ENCODE measurements around the gene DDX27.
A peak's percentile ranks its signal among the peaks of the same experiment; 100 is the strongest.
"Not testable (repeated sequence)": the region's sequence is repeated elsewhere in the genome, so short reads cannot be mapped to it uniquely, and the experiment has no call there.

DDX27 gene

GRCh38 chr20:49207076-49207475 lies 12.1 kb upstream of the DDX27 start:
- Histone ChIP-seq H3K4me3 (ENCODE audit: low read length in 2 of 2) (no peak overlapping the region), H3K27me3 (ENCODE audit: control insufficient read depth in 1 of 2, insufficient read depth in 2 of 2, low read length in 2 of 2) (no peaks in the 10 kb centered on the region), H3K27ac (ENCODE audit: low read length) (no peak overlapping the region), H3K9me3 (ENCODE audit: control insufficient read depth in 2 of 2, low read length in 2 of 2) (peaks cover 2 to 4% of the 10 kb centered on the region in 2 donors), H3K36me3 (ENCODE audit: control insufficient read depth in 2 of 2, insufficient read depth in 2 of 2, low read length in 2 of 2) (no peaks in the 10 kb centered on the region), H3K9ac (ENCODE audit: low read length in 2 of 2) (no peak overlapping the region), H3K4me1 (ENCODE audit: control insufficient read depth, insufficient read depth, low read length) (no peaks in the 10 kb centered on the region)

DNA sequence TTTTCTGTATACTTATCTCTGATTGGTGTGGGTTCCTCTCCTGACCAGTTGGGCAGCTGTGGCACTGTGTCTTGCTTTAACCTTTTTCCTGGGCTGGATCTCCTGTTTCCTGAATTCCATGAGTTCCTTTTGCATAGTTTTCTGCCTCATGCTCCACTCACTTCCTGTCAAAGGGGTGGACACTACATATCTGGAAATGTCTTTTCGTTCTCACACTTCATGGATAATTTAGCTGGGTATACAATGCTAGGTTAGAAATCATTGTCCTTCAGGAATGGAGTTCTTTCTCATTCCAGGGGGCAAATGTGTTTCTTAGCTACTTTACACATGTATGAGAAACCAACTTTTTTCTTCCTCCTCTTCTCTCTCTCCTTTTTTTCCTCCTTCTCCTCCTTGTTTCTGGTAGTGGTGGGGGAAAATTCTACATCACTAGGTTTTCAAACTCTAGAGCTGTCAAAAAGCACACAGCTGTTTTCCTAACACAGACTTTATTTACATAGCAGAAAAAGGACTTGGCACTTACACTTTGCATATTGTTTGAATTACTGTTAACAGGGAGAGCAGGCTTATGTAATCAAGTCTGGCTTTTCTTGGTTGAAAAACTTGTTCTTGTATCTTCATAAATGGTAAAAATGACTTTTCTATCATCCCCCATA lies 9.0 kb upstream of the DDX27 start:
- Histone ChIP-seq H3K4me1 (ENCODE audit: control insufficient read depth, insufficient read depth, low read length) (no peaks in the 10 kb centered on the region), H3K36me3 (ENCODE audit: control insufficient read depth in 2 of 2, insufficient read depth in 2 of 2, low read length in 2 of 2) (no peaks in the 10 kb centered on the region), H3K27ac (ENCODE audit: low read length) (no peak overlapping the region), H3K4me3 (ENCODE audit: low read length in 2 of 2) (no peak overlapping the region), H3K27me3 (ENCODE audit: control insufficient read depth in 1 of 2, insufficient read depth in 2 of 2, low read length in 2 of 2) (no peaks in the 10 kb centered on the region), H3K9me3 (ENCODE audit: control insufficient read depth in 2 of 2, low read length in 2 of 2) (peaks cover 2 to 4% of the 10 kb centered on the region in 2 donors), H3K9ac (ENCODE audit: low read length in 2 of 2) (no peak overlapping the region)

- Histone ChIP-seq H3K27ac (ENCODE audit: low read length) (no peak overlapping the region), H3K4me1 (ENCODE audit: control insufficient read depth, insufficient read depth, low read length) (no peaks in the 10 kb centered on the region), H3K36me3 (ENCODE audit: control insufficient read depth in 2 of 2, insufficient read depth in 2 of 2, low read length in 2 of 2) (no peaks in the 10 kb centered on the region), H3K27me3 (ENCODE audit: control insufficient read depth in 1 of 2, insufficient read depth in 2 of 2, low read length in 2 of 2) (no peaks in the 10 kb centered on the region), H3K4me3 (ENCODE audit: low read length in 2 of 2) (no peak overlapping the region), H3K9ac (ENCODE audit: low read length in 2 of 2) (no peak overlapping the region), H3K9me3 (ENCODE audit: control insufficient read depth in 2 of 2, low read length in 2 of 2) (peaks cover 2 to 4% of the 10 kb centered on the region in 2 donors)
Observed at GRCh38 chr20:49210757-49211110, 8.5 kb upstream of the DDX27 start.

DNA sequence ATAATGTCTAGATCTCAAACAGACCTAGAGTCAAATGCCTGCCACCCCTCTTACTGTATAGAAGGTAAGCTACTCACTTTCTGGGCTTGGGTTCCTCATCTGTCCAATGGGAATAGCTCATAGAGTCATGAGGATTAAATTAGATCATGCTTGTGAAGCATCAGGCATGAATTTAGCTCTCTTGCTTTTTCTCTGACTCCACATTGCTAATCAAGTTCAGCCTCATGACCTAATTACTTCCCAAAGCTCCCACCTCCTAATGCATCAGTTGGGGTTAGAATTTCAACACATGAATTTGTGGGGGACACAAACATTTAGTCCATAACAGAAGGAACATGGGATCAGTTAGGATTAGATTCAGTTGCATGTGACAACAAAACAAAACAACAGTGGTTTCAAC lies 4.6 kb upstream of the DDX27 start:
- Histone ChIP-seq H3K4me1 (ENCODE audit: control insufficient read depth, insufficient read depth, low read length) (peaks cover 8% of the 10 kb centered on the region), H3K27me3 (ENCODE audit: control insufficient read depth in 1 of 2, insufficient read depth in 2 of 2, low read length in 2 of 2) (no peaks in the 10 kb centered on the region), H3K4me3 (ENCODE audit: low read length in 2 of 2) (no peak overlapping the region), H3K27ac (ENCODE audit: low read length) (no peak overlapping the region), H3K36me3 (ENCODE audit: control insufficient read depth in 2 of 2, insufficient read depth in 2 of 2, low read length in 2 of 2) (no peaks in the 10 kb centered on the region), H3K9ac (ENCODE audit: low read length in 2 of 2) (no peak overlapping the region), H3K9me3 (ENCODE audit: control insufficient read depth in 2 of 2, low read length in 2 of 2) (peaks cover 2 to 4% of the 10 kb centered on the region in 2 donors)

DNA sequence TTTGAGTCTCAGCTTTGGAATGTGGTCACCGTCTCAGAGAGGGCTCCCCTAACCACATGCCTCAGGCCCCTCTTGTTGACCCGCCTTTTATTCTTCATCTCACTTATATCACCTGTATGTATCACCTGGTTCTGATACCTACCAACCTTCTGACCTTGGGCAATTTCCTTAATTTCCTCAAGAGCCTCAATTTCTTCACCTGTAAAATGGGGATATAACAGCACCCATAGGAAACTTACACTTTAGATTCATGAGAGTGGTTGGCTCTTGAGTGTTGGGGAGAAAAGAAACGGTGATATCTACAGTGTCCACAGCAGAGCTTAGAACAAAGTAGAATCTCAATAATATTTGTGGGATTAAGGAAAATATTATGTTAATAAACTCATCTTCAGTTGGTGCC lies 4.0 kb upstream of the DDX27 start:
- no peak overlapping the region for H3K4me3 ChIP-seq (ENCODE audit: low read length in 2 of 2)
- no peak overlapping the region for H3K9ac ChIP-seq (ENCODE audit: low read length in 2 of 2)
- H3K36me3 ChIP-seq (ENCODE audit: control insufficient read depth in 2 of 2, insufficient read depth in 2 of 2, low read length in 2 of 2) = no peaks in the 10 kb centered on the region
- H3K27me3 ChIP-seq (ENCODE audit: control insufficient read depth in 1 of 2, insufficient read depth in 2 of 2, low read length in 2 of 2) = no peaks in the 10 kb centered on the region
- H3K27ac ChIP-seq (ENCODE audit: low read length) = no peak overlapping the region
- H3K9me3 ChIP-seq (ENCODE audit: control insufficient read depth in 2 of 2, low read length in 2 of 2) = peaks cover 0 to 1% of the 10 kb centered on the region in 2 donors
- H3K4me1 ChIP-seq (ENCODE audit: control insufficient read depth, insufficient read depth, low read length) = peaks cover 14% of the 10 kb centered on the region

GRCh38 chr20:49216991-49217578 lies 2.1 kb upstream of the DDX27 start:
- H3K9ac ChIP-seq (ENCODE audit: low read length in 2 of 2) = no peak overlapping the region
- no peaks in the 10 kb centered on the region for H3K9me3 ChIP-seq (ENCODE audit: control insufficient read depth in 2 of 2, low read length in 2 of 2)
- H3K4me3 ChIP-seq (ENCODE audit: low read length in 2 of 2) = peak overlapping the region in 1 of 2 donors; percentile 52
- H3K4me1 ChIP-seq (ENCODE audit: control insufficient read depth, insufficient read depth, low read length) = peaks cover 20% of the 10 kb centered on the region
- H3K27ac ChIP-seq (ENCODE audit: low read length) = no peak overlapping the region
- H3K27me3 ChIP-seq (ENCODE audit: control insufficient read depth in 1 of 2, insufficient read depth in 2 of 2, low read length in 2 of 2) = no peaks in the 10 kb centered on the region
- peaks cover 6% of the 10 kb centered on the region in 2 donors for H3K36me3 ChIP-seq (ENCODE audit: control insufficient read depth in 2 of 2, insufficient read depth in 2 of 2, low read length in 2 of 2)

DNA sequence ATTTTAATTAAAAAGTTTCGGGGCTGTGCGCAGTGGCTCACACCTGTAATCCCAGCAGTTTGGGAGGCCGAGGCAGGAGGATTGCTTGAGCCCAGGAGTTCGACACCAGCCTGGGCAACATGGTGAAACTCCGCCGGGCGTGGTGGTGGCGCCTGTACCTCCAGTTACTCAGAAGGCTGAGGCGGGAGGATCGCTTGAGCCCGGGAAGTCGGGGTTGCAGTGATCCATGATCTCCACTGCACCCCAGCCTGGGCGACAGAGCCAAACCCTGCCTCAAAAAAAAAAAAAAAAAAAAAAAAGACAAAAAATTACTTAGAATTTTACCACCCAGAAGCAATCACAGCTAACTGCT lies 501 bp upstream of the DDX27 start:
- Histone ChIP-seq H3K36me3 (ENCODE audit: control insufficient read depth in 2 of 2, insufficient read depth in 2 of 2, low read length in 2 of 2) (peaks cover 15 to 16% of the 10 kb centered on the region in 2 donors), H3K4me3 (ENCODE audit: low read length in 2 of 2) (peak overlapping the region; percentile 99 to 100), H3K9ac (ENCODE audit: low read length in 2 of 2) (peak overlapping the region in 1 of 2 donors; percentile 88), H3K4me1 (ENCODE audit: control insufficient read depth, insufficient read depth, low read length) (peaks cover 20% of the 10 kb centered on the region), H3K27ac (ENCODE audit: low read length) (peak overlapping the region; percentile 31)
- H3K9me3 ChIP-seq (ENCODE audit: control insufficient read depth in 2 of 2, low read length in 2 of 2); H3K27me3 ChIP-seq (ENCODE audit: control insufficient read depth in 1 of 2, insufficient read depth in 2 of 2, low read length in 2 of 2): not testable (repeated sequence)

- peaks cover 20% of the 10 kb centered on the region for H3K4me1 ChIP-seq (ENCODE audit: control insufficient read depth, insufficient read depth, low read length)
- no peaks in the 10 kb centered on the region for H3K27me3 ChIP-seq (ENCODE audit: control insufficient read depth in 1 of 2, insufficient read depth in 2 of 2, low read length in 2 of 2)
- H3K4me3 ChIP-seq (ENCODE audit: low read length in 2 of 2) = peak overlapping the region; percentile 99 to 100
- H3K9me3 ChIP-seq (ENCODE audit: control insufficient read depth in 2 of 2, low read length in 2 of 2) = no peaks in the 10 kb centered on the region
- H3K36me3 ChIP-seq (ENCODE audit: control insufficient read depth in 2 of 2, insufficient read depth in 2 of 2, low read length in 2 of 2) = peaks cover 27 to 31% of the 10 kb centered on the region in 2 donors
- H3K27ac ChIP-seq (ENCODE audit: low read length) = peak overlapping the region; percentile 90
- H3K9ac ChIP-seq (ENCODE audit: low read length in 2 of 2) = peak overlapping the region; percentile 88 to 98
Observed at GRCh38 chr20:49219924-49220831, 962 bp downstream of the DDX27 start.

DNA sequence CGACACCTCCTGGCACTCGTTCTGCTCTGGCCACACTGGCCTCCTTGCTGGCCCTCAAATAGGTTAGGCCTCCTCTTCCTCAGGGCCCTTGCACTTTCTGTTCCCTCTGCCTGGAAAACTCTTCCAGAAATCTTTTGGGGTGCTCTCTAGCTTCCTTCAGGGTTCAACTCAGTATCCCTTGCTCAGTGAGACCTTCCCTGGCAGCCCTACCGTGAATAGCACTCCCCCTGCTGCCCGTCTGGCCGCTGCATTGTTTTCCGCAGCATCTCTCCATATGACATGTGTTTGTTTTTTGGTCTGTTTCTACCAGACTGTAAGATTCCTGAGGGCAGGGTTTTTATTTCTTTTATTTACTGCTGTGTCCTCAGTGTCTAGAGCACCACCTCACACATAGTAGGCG lies 6.7 kb downstream of the DDX27 start:
- Histone ChIP-seq H3K27ac (ENCODE audit: low read length) (no peak overlapping the region), H3K4me3 (ENCODE audit: low read length in 2 of 2) (no peak overlapping the region), H3K27me3 (ENCODE audit: control insufficient read depth in 1 of 2, insufficient read depth in 2 of 2, low read length in 2 of 2) (no peaks in the 10 kb centered on the region), H3K9ac (ENCODE audit: low read length in 2 of 2) (no peak overlapping the region), H3K9me3 (ENCODE audit: control insufficient read depth in 2 of 2, low read length in 2 of 2) (no peaks in the 10 kb centered on the region), H3K36me3 (ENCODE audit: control insufficient read depth in 2 of 2, insufficient read depth in 2 of 2, low read length in 2 of 2) (peaks cover 54 to 68% of the 10 kb centered on the region in 2 donors), H3K4me1 (ENCODE audit: control insufficient read depth, insufficient read depth, low read length) (no peaks in the 10 kb centered on the region)

DNA sequence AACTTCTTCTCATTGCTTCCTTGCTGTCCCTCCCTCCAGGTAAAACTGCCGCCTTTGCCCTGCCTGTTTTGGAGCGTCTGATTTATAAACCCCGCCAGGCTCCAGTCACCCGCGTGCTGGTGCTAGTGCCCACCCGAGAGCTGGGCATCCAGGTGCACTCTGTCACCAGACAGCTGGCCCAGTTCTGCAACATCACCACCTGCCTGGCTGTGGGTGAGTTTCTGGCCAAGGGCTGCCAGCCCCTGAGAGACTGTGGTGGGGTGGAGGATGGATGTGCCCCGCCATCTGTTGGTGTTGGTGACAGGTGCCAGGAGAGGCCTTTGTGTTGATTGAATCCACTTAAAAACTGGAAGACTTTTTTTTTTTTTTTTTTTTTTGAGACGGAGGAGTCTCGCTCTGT lies 9.5 kb downstream of the DDX27 start:
- Histone ChIP-seq H3K4me1 (ENCODE audit: control insufficient read depth, insufficient read depth, low read length) (no peaks in the 10 kb centered on the region), H3K9me3 (ENCODE audit: control insufficient read depth in 2 of 2, low read length in 2 of 2) (no peaks in the 10 kb centered on the region), H3K9ac (ENCODE audit: low read length in 2 of 2) (no peak overlapping the region), H3K27ac (ENCODE audit: low read length) (no peak overlapping the region), H3K27me3 (ENCODE audit: control insufficient read depth in 1 of 2, insufficient read depth in 2 of 2, low read length in 2 of 2) (no peaks in the 10 kb centered on the region), H3K36me3 (ENCODE audit: control insufficient read depth in 2 of 2, insufficient read depth in 2 of 2, low read length in 2 of 2) (peaks cover 59 to 65% of the 10 kb centered on the region in 2 donors), H3K4me3 (ENCODE audit: low read length in 2 of 2) (no peak overlapping the region)
